ENCODE results near the gene ZNF639.

ZNF639 gene

DNA sequence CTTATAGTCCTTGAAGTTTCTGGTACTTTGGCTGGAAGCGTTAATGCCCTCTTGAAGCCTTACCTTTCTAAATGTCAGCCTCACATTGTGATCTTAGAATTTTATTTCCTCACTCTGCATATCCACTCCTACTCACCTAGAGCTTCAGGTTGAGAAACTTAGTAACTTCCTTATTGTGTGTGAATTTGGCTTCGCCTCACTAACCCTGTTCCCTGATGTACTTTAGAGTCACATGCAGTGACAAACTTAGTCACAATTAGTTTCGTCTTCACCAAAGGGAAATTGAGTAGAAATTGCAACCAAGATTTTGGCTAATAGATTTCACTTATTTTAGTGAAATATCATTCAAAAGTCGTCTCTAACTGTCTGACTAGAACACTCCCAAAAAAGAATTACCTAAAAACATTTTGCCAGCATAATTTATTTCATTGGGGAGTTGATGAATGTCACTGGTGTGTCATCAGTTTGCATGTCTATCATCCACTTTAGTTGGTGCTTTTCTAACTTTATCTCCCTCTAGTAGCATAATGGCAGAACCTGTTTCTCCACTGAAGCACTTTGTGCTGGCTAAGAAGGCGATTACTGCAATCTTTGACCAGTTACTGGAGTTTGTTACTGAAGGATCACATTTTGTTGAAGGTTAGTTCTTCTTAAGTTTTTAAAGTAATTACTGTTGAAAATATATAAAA is 25.6 kb downstream of the ZNF639 start:
- TF ChIP-seq RAD21 (IDR thresholded peaks at IDR 0.05; ENCODE audit: low read depth): no peak
- no peak for TF ChIP-seq NFIC (IDR thresholded peaks at IDR 0.05)

- TF ChIP-seq TAF1 (IDR thresholded peaks at IDR 0.05; ENCODE audit: low read depth) (no peak), NFIC (IDR thresholded peaks at IDR 0.05) (no peak), FOXM1 (IDR thresholded peaks at IDR 0.05; ENCODE audit: borderline replicate concordance, low read depth) (no peak), YY1 (IDR thresholded peaks at IDR 0.05; ENCODE audit: low read depth) (no peak), TEAD4 (IDR thresholded peaks at IDR 0.05) (no peak), EGR1 (IDR thresholded peaks at IDR 0.05) (no peak), TCF12 (IDR thresholded peaks at IDR 0.05; ENCODE audit: low read depth) (no peak), RAD21 (IDR thresholded peaks at IDR 0.05; ENCODE audit: low read depth) (no peak), ZBTB7A (IDR thresholded peaks at IDR 0.05; ENCODE audit: low read depth) (no peak), CEBPB (IDR thresholded peaks at IDR 0.05) (no peak), EP300 (IDR thresholded peaks at IDR 0.05; ENCODE audit: borderline replicate concordance) (no peak)
- TF ChIP-seq, protein P1, sequence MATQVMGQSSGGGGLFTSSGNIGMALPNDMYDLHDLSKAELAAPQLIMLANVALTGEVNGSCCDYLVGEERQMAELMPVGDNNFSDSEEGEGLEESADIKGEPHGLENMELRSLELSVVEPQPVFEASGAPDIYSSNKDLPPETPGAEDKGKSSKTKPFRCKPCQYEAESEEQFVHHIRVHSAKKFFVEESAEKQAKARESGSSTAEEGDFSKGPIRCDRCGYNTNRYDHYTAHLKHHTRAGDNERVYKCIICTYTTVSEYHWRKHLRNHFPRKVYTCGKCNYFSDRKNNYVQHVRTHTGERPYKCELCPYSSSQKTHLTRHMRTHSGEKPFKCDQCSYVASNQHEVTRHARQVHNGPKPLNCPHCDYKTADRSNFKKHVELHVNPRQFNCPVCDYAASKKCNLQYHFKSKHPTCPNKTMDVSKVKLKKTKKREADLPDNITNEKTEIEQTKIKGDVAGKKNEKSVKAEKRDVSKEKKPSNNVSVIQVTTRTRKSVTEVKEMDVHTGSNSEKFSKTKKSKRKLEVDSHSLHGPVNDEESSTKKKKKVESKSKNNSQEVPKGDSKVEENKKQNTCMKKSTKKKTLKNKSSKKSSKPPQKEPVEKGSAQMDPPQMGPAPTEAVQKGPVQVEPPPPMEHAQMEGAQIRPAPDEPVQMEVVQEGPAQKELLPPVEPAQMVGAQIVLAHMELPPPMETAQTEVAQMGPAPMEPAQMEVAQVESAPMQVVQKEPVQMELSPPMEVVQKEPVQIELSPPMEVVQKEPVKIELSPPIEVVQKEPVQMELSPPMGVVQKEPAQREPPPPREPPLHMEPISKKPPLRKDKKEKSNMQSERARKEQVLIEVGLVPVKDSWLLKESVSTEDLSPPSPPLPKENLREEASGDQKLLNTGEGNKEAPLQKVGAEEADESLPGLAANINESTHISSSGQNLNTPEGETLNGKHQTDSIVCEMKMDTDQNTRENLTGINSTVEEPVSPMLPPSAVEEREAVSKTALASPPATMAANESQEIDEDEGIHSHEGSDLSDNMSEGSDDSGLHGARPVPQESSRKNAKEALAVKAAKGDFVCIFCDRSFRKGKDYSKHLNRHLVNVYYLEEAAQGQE (IDR thresholded peaks at IDR 0.05; ENCODE audit: low read depth): no peak
- TF ChIP-seq, protein P2, sequence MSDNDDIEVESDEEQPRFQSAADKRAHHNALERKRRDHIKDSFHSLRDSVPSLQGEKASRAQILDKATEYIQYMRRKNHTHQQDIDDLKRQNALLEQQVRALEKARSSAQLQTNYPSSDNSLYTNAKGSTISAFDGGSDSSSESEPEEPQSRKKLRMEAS (IDR thresholded peaks at IDR 0.05): no peak
- TF ChIP-seq, protein P3, sequence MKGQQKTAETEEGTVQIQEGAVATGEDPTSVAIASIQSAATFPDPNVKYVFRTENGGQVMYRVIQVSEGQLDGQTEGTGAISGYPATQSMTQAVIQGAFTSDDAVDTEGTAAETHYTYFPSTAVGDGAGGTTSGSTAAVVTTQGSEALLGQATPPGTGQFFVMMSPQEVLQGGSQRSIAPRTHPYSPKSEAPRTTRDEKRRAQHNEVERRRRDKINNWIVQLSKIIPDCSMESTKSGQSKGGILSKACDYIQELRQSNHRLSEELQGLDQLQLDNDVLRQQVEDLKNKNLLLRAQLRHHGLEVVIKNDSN (IDR thresholded peaks at IDR 0.05): no peak
These were observed 33.2 kb downstream of the ZNF639 start for GRCh38 chr3:179355996-179356395.

- TF ChIP-seq CREB1 (IDR thresholded peaks at IDR 0.05; ENCODE audit: low read depth): no peak
- TF ChIP-seq FOXM1 (IDR thresholded peaks at IDR 0.05; ENCODE audit: borderline replicate concordance, low read depth): no peak
- TF ChIP-seq EGR1 (IDR thresholded peaks at IDR 0.05): no peak
- TF ChIP-seq EP300 (IDR thresholded peaks at IDR 0.05; ENCODE audit: borderline replicate concordance): no peak
- no peak for TF ChIP-seq RAD21 (IDR thresholded peaks at IDR 0.05; ENCODE audit: low read depth)
- TF ChIP-seq, protein P3 (IDR thresholded peaks at IDR 0.05): no peak
- no peak for TF ChIP-seq ZBTB7A (IDR thresholded peaks at IDR 0.05; ENCODE audit: low read depth)
- TF ChIP-seq CEBPB (IDR thresholded peaks at IDR 0.05): no peak
- no peak for TF ChIP-seq TAF1 (IDR thresholded peaks at IDR 0.05; ENCODE audit: low read depth)
- TF ChIP-seq, protein P1 (IDR thresholded peaks at IDR 0.05; ENCODE audit: low read depth): no peak
- TF ChIP-seq TEAD4 (IDR thresholded peaks at IDR 0.05): no peak
- TF ChIP-seq TCF12 (IDR thresholded peaks at IDR 0.05; ENCODE audit: low read depth): no peak
- TF ChIP-seq NFIC (IDR thresholded peaks at IDR 0.05): no peak
- no peak for TF ChIP-seq YY1 (IDR thresholded peaks at IDR 0.05; ENCODE audit: low read depth)
- TF ChIP-seq, protein P2 (IDR thresholded peaks at IDR 0.05): no peak
These were observed 40.5 kb downstream of the ZNF639 start for GRCh38 chr3:179363332-179363731.

DNA sequence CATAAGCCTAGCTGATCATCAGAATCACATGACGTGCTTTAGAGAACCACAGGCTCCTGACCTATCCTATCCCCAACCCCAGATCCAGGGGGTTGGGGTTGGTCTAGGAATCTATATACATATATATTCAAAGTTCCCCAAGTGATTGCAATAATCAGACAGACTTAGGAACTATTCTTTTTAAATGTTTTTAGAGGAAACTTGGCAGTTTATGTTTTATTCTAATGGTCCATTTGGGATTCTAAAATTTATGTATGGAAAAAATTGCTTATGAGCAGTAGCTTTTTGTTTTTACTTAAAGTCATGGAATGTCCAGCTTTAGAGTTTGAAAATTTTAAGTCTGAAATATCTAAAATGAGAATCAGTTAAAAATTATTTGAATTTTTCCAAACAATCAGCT is 46.8 kb downstream of the ZNF639 start:
- no peak for TF ChIP-seq TEAD4 (IDR thresholded peaks at IDR 0.05)
- TF ChIP-seq YY1 (IDR thresholded peaks at IDR 0.05; ENCODE audit: low read depth): no peak
- TF ChIP-seq TAF1 (IDR thresholded peaks at IDR 0.05; ENCODE audit: low read depth): no peak
- TF ChIP-seq CEBPB (IDR thresholded peaks at IDR 0.05): no peak
- TF ChIP-seq CREB1 (IDR thresholded peaks at IDR 0.05; ENCODE audit: low read depth): no peak
- TF ChIP-seq, protein P1 (IDR thresholded peaks at IDR 0.05; ENCODE audit: low read depth): no peak
- no peak for TF ChIP-seq RAD21 (IDR thresholded peaks at IDR 0.05; ENCODE audit: low read depth)
- TF ChIP-seq, protein P2 (IDR thresholded peaks at IDR 0.05): no peak
- TF ChIP-seq EP300 (IDR thresholded peaks at IDR 0.05; ENCODE audit: borderline replicate concordance): no peak
- TF ChIP-seq TCF12 (IDR thresholded peaks at IDR 0.05; ENCODE audit: low read depth): no peak
- TF ChIP-seq, protein P3 (IDR thresholded peaks at IDR 0.05): no peak
- no peak for TF ChIP-seq EGR1 (IDR thresholded peaks at IDR 0.05)
- no peak for TF ChIP-seq ZBTB7A (IDR thresholded peaks at IDR 0.05; ENCODE audit: low read depth)
- no peak for TF ChIP-seq FOXM1 (IDR thresholded peaks at IDR 0.05; ENCODE audit: borderline replicate concordance, low read depth)

Data from Ishikawa (cell line).